Thyroid gland (tissue), 4 donors: ENCODE results near the gene PATE4. TPM values are rescaled to one million over a fixed set of nuclear protein-coding genes. Genes with fewer than 3 reads are reported as not detected.
A peak's percentile ranks its signal among the peaks of the same experiment; 100 is the strongest.

Experiments used
- DNase-seq, 2 donors: peaks; one replicate each; pipeline ENCODE4 v3.0.0-alpha.2; 2019
- H3K27ac ChIP-seq, 3 donors: fragments of 200-600 bp; sonication (generic); 1 replicate in 2 of 3; 2 replicates in 1 of 3; pipeline ENCODE4 v1.5.1; 2016 to 2019; ENCODE audit warnings: mild to moderate bottlenecking in 1 of 3, moderate library complexity in 1 of 3
- H3K27me3 ChIP-seq: fragments of 200-600 bp; sonication (generic); one replicate; pipeline ENCODE4 v1.5.1; 2019
- H3K36me3 ChIP-seq, 2 donors: fragments of 200-600 bp; sonication (generic); one replicate each; pipeline ENCODE4 v1.5.1; 2016 to 2019
- H3K4me1 ChIP-seq, 2 donors: fragments of 200-600 bp; sonication (generic); one replicate each; pipeline ENCODE4 v1.5.1; 2017 to 2019
- H3K4me3 ChIP-seq, 3 donors: fragments of 200-600 bp; sonication (generic); replicated peaks in 1 of 3; 1 replicate in 2 of 3; 2 replicates in 1 of 3; pipeline ENCODE4 v1.5.1; 2016; ENCODE audit warnings: mild to moderate bottlenecking in 1 of 3
- H3K9me3 ChIP-seq: fragments of 200-600 bp; sonication (generic); one replicate; pipeline ENCODE4 v1.5.1; 2017
- CTCF ChIP-seq, 6 experiments: fragments of 200-600 bp in 3 of 6; fragments of 450-650 bp in 3 of 6; sonication (generic) in 3 of 6; IDR thresholded peaks; one replicate each; pipeline ENCODE4 v1.5.1; 2016 to 2019; ENCODE audit warnings: antibody characterized with exemption in 6 of 6, mild to moderate bottlenecking in 2 of 6, inconsistent platforms in 1 of 6, moderate library complexity in 1 of 6
- POLR2A ChIP-seq, 2 donors: fragments of 450-650 bp; IDR thresholded peaks; one replicate each; pipeline ENCODE4 v1.6.1; 2017; ENCODE audit warnings: antibody characterized with exemption in 2 of 2, mild to moderate bottlenecking in 2 of 2, moderate library complexity in 1 of 2
- WGBS, 2 donors: methylation state at CpG; one replicate each; pipeline ENCODE4 v1.1.5; 2017; 5-methylcytosine and 5-hydroxymethylcytosine counted together
- intact Hi-C: fragments of 100-400 bp; cut with DNase I; formaldehyde crosslinking; loops from one replicate; pipeline ENCODE4 v1.15.1; 2023
- total RNA-seq, 4 donors: library from RNA; depleted of rRNA; stranded (reverse); fragments of >200 nt; gene quantifications; one replicate each; pipeline ENCODE4 v1.2.3, GENCODE V29; 2016

The PATE4 gene
- total RNA-seq, 4 donors from 2014 or later, result not detected

- Histone ChIP-seq H3K4me3 (peak within 1 kb of the TSS; percentile 16 to 92 (median 82)), H3K27me3 (no peaks in the 10 kb centered on the region), H3K9me3 (no peaks in the 10 kb centered on the region), H3K36me3 (peaks cover 0 to under 1% of the 10 kb centered on the region in 2 donors), H3K4me1 (peaks cover 0 to 4% of the 10 kb centered on the region in 2 donors), H3K27ac (peak within 1 kb of the TSS; percentile 76 to 96 (median 86))
- 0 to 1% methylated on average over 13 to 45 of the region's 91 CpGs for WGBS, 2 donors
- intact Hi-C loops, result no loop called here
- peak; percentile 94 to 95 for DNase-seq
- TF ChIP-seq POLR2A (IDR thresholded peaks at IDR 0.05) (peak in 1 of 2 donors; percentile 83), CTCF (IDR thresholded peaks at IDR 0.05) (peak in 2 of 6 experiments; percentile 28 to 48)
Measured at GRCh38 chr11:125887373-125888324, 54.5 kb downstream of the PATE4 start, which contains the start of gene HYLS1. Gene HYLS1, plus strand, starts transcription at chr11:125887668. Its CDS starts 11,701 bp downstream, at chr11:125899369.

Other genes with a start within 250 kb of the PATE4 start
- 100 to 1,000 TPM; 112 to 187 (median 172) TPM for gene STT3A, start 240.5 kb upstream of the PATE4 start, total RNA-seq
- 1 to 10 TPM in 3 of 4 donors, under 1 TPM in 1; 0.78 to 3.4 (median 1.4) TPM for gene CHEK1, start 208.2 kb upstream of the PATE4 start, total RNA-seq
- not detected for gene ACRV1, start 152.5 kb upstream of the PATE4 start, total RNA-seq
- not detected for gene PATE1, start 87.0 kb upstream of the PATE4 start, total RNA-seq
- not detected for gene PATE2, start 54.5 kb upstream of the PATE4 start, total RNA-seq
- not detected for gene PATE3, start 45.2 kb upstream of the PATE4 start, total RNA-seq
- 1 to 10 TPM; 1.6 to 6.9 (median 3.0) TPM for gene HYLS1, start 54.4 kb downstream of the PATE4 start, total RNA-seq
- 10 to 100 TPM in 3 of 4 donors, 1 to 10 TPM in 1; 9.0 to 34.7 (median 17.9) TPM for gene PUS3, start 69.9 kb downstream of the PATE4 start, total RNA-seq
- 1 to 10 TPM; 1.6 to 3.8 (median 1.9) TPM for gene DDX25, start 71.2 kb downstream of the PATE4 start, total RNA-seq
- not detected for gene VSIG10L2, start 112.7 kb downstream of the PATE4 start, total RNA-seq
- gene CDON, start 229.6 kb downstream of the PATE4 start, total RNA-seq, result 100 to 1,000 TPM in 2 of 4 donors, 10 to 100 TPM in 2; 75.8 to 168 (median 108) TPM